Suppressor macrophage treated with lipopolysaccharide for 4 hours (primary cell): ENCODE measurements around the gene ADTRP.
"Not testable (repeated sequence)": the region's sequence is repeated elsewhere in the genome, so short reads cannot be mapped to it uniquely, and the experiment has no call there.

Experiments used
- DNase-seq: peaks from one replicate; pipeline ENCODE4 v3.0.0-alpha.2; 2020

Gene ADTRP

GRCh38 chr6:11722220-11722619, 56.4 kb downstream of the ADTRP start:
- no peak for DNase-seq

GRCh38 chr6:11718463-11718862, 60.1 kb downstream of the ADTRP start:
- no peak for DNase-seq

- DNase-seq, result no peak
Observed at GRCh38 chr6:11718031-11718430, 60.6 kb downstream of the ADTRP start.

- no peak for DNase-seq
Observed at GRCh38 chr6:11714798-11715285, 63.8 kb downstream of the ADTRP start.

- no peak for DNase-seq
Observed at GRCh38 chr6:11714116-11714797, 64.3 kb downstream of the ADTRP start.

GRCh38 chr6:11712760-11713159, 65.8 kb downstream of the ADTRP start:
- peak; percentile 86 for DNase-seq

GRCh38 chr6:11711984-11712711, 66.5 kb downstream of the ADTRP start:
- peak; percentile 76 for DNase-seq

GRCh38 chr6:11711003-11711983, 67.3 kb downstream of the ADTRP start:
- DNase-seq, result peak; percentile 51

- DNase-seq, result no peak
Observed at GRCh38 chr6:11710311-11710761, 68.3 kb downstream of the ADTRP start.

GRCh38 chr6:11706171-11706570, 72.4 kb downstream of the ADTRP start:
- no peak for DNase-seq

- peak; percentile 65 for DNase-seq
Observed at GRCh38 chr6:11705483-11705882, 73.1 kb downstream of the ADTRP start.

- DNase-seq, result no peak
Observed at GRCh38 chr6:11705069-11705468, 73.5 kb downstream of the ADTRP start.

GRCh38 chr6:11703725-11704124, 74.9 kb downstream of the ADTRP start:
- DNase-seq, result no peak

- DNase-seq, result peak; percentile 68
Observed at GRCh38 chr6:11702500-11703130, 76.0 kb downstream of the ADTRP start.

- peak; percentile 79 for DNase-seq
Observed at GRCh38 chr6:11702089-11702488, 76.5 kb downstream of the ADTRP start.

- peak; percentile 16 for DNase-seq
Observed at GRCh38 chr6:11701573-11701972, 77.0 kb downstream of the ADTRP start.

- DNase-seq, result peak; percentile 77
Observed at GRCh38 chr6:11700118-11700718, 78.4 kb downstream of the ADTRP start.

- peak; percentile 51 for DNase-seq
Observed at GRCh38 chr6:11699576-11699975, 79.0 kb downstream of the ADTRP start.

- DNase-seq, result peak; percentile 36
Observed at GRCh38 chr6:11692451-11693376, 85.9 kb downstream of the ADTRP start.

GRCh38 chr6:11689847-11690246, 88.8 kb downstream of the ADTRP start:
- no peak for DNase-seq

- DNase-seq, result not testable (repeated sequence)
Observed at GRCh38 chr6:11689400-11689799, 89.2 kb downstream of the ADTRP start.
